Fibroblast of lung (primary cell): ENCODE results near the gene LAP3. TPM values are rescaled to one million over a fixed set of nuclear protein-coding genes. Genes with fewer than 3 reads are reported as not detected.

Experiments
- DNase-seq, 2 donors: peaks; one replicate each; pipeline versions ENCODE4 v3.0.0 to v3.0.0-alpha.2; 2010; ENCODE audit warnings: low read depth in 2 of 2
- H2AFZ ChIP-seq: 2 replicates; pipeline ENCODE4 v1.5.1; 2012; ENCODE audit warnings: low read length, control low read depth, inconsistent platforms
- H3K27ac ChIP-seq: 2 replicates; pipeline ENCODE4 v1.5.1; 2011; ENCODE audit warnings: low read length, control low read depth; ENCODE audit not compliant: insufficient read depth
- H3K27me3 ChIP-seq: 2 replicates; pipeline ENCODE4 v1.5.1; 2011; ENCODE audit warnings: mild to moderate bottlenecking, low read length; ENCODE audit not compliant: control insufficient read depth, insufficient read depth
- H3K36me3 ChIP-seq: 2 replicates; pipeline ENCODE4 v1.5.1; 2011; ENCODE audit warnings: low read length; ENCODE audit not compliant: control insufficient read depth, insufficient read depth
- H3K4me1 ChIP-seq: 2 replicates; pipeline ENCODE4 v1.5.1; 2011; ENCODE audit warnings: low read length; ENCODE audit not compliant: control insufficient read depth, insufficient read depth; ENCODE audit errors: extremely low read depth
- H3K4me2 ChIP-seq: 2 replicates; pipeline ENCODE4 v1.5.1; 2011; ENCODE audit warnings: low read length, control low read depth; ENCODE audit not compliant: insufficient read depth; ENCODE audit errors: extremely low read depth
- H3K4me3 ChIP-seq, 4 experiments: fragments of 200-600 bp in 1 of 4; sonication (generic) in 1 of 4; replicated peaks in 1 of 4; 2 replicates each; pipeline ENCODE4 v1.5.1; 2011 to 2016; ENCODE audit warnings: low read length in 4 of 4, low read depth in 3 of 4, mild to moderate bottlenecking in 3 of 4, control low read depth in 2 of 4, inconsistent platforms in 1 of 4, mixed read lengths in 1 of 4; ENCODE audit not compliant: insufficient read depth in 1 of 4; ENCODE audit errors: control extremely low read depth in 1 of 4
- H3K79me2 ChIP-seq: 2 replicates; pipeline ENCODE4 v1.5.1; 2012; ENCODE audit warnings: mild to moderate bottlenecking, low read length, inconsistent platforms; ENCODE audit not compliant: control insufficient read depth, insufficient read depth
- H3K9ac ChIP-seq: 2 replicates; pipeline ENCODE4 v1.5.1; 2011; ENCODE audit warnings: mild to moderate bottlenecking, low read length, control low read depth; ENCODE audit not compliant: insufficient read depth
- H3K9me3 ChIP-seq: 2 replicates; pipeline ENCODE4 v1.5.1; 2012; ENCODE audit warnings: low read depth, low read length; ENCODE audit not compliant: control insufficient read depth, insufficient read depth
- H4K20me1 ChIP-seq: 2 replicates; pipeline ENCODE4 v1.5.1; 2011; ENCODE audit warnings: low read length; ENCODE audit not compliant: control insufficient read depth, insufficient read depth; ENCODE audit errors: extremely low read depth
- EZH2 ChIP-seq: IDR thresholded peaks from 2 replicates; pipeline ENCODE4 v1.5.1; 2012; ENCODE audit warnings: low read length, control low read depth, mild to moderate bottlenecking; ENCODE audit errors: missing control alignments
- polyA plus RNA-seq, 2 donors: library from polyadenylated mRNA; depleted of rRNA in 1 of 2; stranded (reverse) in 1 of 2; unstranded in 1 of 2; fragments of >200 nt; gene quantifications; 2 replicates each; pipeline ENCODE4 v1.2.1, GENCODE V29; 2011 to 2012; ENCODE audit warnings: missing spikeins in 1 of 2
- total RNA-seq: library from RNA; depleted of rRNA; stranded (reverse); fragments of >200 nt; gene quantifications from 2 replicates; pipeline ENCODE4 v1.2.1, GENCODE V29; 2014
- TF ChIP-seq, protein P1 (sequence below), 2 donors: IDR thresholded peaks in 1 of 2; conservative IDR thresholded peaks in 1 of 2; 1 replicate in 1 of 2; 2 replicates in 1 of 2; pipeline ENCODE4 v1.5.1; 2011 to 2012; ENCODE audit warnings: low read length in 2 of 2, control low read depth in 1 of 2, inconsistent platforms in 1 of 2, low read depth in 1 of 2, mild to moderate bottlenecking in 1 of 2

LAP3 gene
- total and polyA plus RNA-seq, 2 donors (not counting 1 experiment from before 2014, with no cell fraction given) = 80.8 to 116 TPM

DNA sequence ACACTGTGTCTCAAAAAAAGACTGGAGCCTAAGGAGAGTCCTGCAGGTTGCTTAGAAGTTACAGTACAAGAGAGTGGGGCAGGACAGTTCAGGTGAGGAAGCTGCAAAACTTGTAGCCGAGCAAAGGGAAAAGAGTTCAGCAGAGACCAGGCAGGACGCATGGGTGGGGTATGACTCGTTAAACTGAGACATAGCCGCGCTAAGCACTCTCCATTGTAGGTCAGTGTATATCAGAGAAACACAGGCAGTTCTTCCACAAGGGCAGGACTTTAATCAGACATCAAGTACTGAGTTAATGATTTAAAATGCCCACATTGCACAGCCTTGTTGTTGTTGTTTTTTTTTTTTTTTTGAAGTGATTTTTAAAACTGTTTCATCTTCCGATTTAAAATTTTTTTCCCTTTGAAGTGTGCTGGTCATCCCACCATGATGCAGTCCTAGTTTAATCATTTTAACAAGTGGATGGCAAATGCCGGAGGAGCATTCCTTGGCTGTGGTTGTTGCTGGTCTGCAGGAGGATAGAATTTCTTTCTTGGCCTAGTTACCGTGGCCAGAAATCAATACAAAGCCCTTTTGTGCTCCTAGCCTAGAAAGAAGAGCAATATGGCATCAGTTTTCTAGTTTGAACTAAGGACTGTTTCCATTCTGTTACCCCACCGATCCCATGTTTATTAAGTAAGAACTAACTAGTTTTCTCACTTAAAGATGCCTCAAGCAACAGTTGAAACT is 10.3 kb downstream of the LAP3 start:
- Histone ChIP-seq H2AFZ (no peak overlapping the region), H3K4me1 (no peaks in the 10 kb centered on the region), H3K9me3 (no peaks in the 10 kb centered on the region), H3K27ac (no peak overlapping the region), H3K4me3 (no peak overlapping the region), H3K27me3 (no peaks in the 10 kb centered on the region), H3K79me2 (no peaks in the 10 kb centered on the region), H3K36me3 (peaks cover 9% of the 10 kb centered on the region), H3K9ac (no peak overlapping the region), H3K4me2 (no peak overlapping the region), H4K20me1 (no peaks in the 10 kb centered on the region)
- TF ChIP-seq, protein P1, sequence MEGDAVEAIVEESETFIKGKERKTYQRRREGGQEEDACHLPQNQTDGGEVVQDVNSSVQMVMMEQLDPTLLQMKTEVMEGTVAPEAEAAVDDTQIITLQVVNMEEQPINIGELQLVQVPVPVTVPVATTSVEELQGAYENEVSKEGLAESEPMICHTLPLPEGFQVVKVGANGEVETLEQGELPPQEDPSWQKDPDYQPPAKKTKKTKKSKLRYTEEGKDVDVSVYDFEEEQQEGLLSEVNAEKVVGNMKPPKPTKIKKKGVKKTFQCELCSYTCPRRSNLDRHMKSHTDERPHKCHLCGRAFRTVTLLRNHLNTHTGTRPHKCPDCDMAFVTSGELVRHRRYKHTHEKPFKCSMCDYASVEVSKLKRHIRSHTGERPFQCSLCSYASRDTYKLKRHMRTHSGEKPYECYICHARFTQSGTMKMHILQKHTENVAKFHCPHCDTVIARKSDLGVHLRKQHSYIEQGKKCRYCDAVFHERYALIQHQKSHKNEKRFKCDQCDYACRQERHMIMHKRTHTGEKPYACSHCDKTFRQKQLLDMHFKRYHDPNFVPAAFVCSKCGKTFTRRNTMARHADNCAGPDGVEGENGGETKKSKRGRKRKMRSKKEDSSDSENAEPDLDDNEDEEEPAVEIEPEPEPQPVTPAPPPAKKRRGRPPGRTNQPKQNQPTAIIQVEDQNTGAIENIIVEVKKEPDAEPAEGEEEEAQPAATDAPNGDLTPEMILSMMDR (conservative IDR thresholded peaks at IDR 0.05 in 1 of 2, IDR thresholded peaks at IDR 0.05 in 1 of 2; ENCODE audit: low read depth in 1 of 2, low read length in 2 of 2) = no peak
- no peak for TF ChIP-seq EZH2
- DNase-seq = no peak

DNA sequence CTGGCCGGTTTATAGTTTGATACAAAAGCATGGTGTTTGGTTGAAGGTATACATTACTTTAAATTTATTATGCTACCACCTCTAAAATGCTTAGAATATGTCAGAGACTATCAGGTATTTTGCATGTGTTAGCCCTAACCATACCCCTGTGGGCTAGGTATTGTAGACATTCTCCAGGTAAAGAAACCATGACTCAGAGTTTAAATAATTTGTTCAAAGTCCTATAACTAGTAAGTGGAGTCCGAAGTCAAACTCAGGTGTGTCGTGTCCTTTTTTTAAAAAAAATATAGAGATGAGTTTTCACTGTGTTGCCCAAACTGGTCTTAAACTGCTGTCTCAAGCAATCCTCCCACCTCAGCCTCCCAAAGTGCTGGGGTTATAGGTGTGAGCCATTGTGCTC is 12.4 kb downstream of the LAP3 start:
- H3K36me3 ChIP-seq = peaks cover 7% of the 10 kb centered on the region
- H3K9me3 ChIP-seq = no peaks in the 10 kb centered on the region
- no peaks in the 10 kb centered on the region for H3K79me2 ChIP-seq
- no peak overlapping the region for H3K9ac ChIP-seq
- no peaks in the 10 kb centered on the region for H4K20me1 ChIP-seq
- no peak overlapping the region for H3K27ac ChIP-seq
- no peak overlapping the region for H3K4me2 ChIP-seq
- DNase-seq = no peak
- no peak overlapping the region for H3K4me3 ChIP-seq
- TF ChIP-seq EZH2 = no peak
- TF ChIP-seq, protein P1 (conservative IDR thresholded peaks at IDR 0.05 in 1 of 2, IDR thresholded peaks at IDR 0.05 in 1 of 2; ENCODE audit: low read depth in 1 of 2, low read length in 2 of 2) = no peak
- H3K4me1 ChIP-seq = no peaks in the 10 kb centered on the region
- no peak overlapping the region for H2AFZ ChIP-seq
- H3K27me3 ChIP-seq = no peaks in the 10 kb centered on the region

DNA sequence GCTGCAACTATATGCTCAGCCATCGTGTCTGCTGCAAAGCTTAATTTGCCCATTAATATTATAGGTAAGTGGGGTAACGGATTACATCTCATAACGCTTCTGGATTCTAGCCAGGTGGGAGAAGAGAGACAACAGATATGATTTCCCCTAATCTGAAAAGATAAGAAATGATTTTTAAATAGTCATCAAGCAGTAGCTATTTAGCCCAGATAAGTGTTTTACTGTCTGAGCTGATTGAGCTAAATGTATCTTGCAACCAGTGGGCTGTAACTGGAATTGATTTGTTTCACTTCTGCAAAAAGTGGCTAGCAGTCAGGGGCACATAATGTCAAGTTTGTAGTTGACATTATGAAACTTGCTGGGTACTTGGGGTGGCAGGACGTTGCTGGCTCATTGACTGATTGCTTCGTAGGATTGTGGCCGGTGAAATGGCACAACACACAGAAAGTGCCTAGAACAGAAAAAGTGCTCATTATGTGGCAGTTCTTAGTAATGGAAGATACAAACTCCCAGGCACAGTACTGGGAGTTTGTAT is 18.5 kb downstream of the LAP3 start:
- H3K27me3 ChIP-seq = no peaks in the 10 kb centered on the region

More for the DNA sequence above, 18.5 kb downstream of the LAP3 start:
- Histone ChIP-seq H3K4me3 (no peak overlapping the region), H3K79me2 (no peaks in the 10 kb centered on the region), H3K36me3 (peaks cover 2% of the 10 kb centered on the region), H3K4me1 (no peaks in the 10 kb centered on the region), H3K9me3 (no peaks in the 10 kb centered on the region), H3K4me2 (no peak overlapping the region), H3K9ac (no peak overlapping the region), H2AFZ (no peak overlapping the region), H3K27ac (no peak overlapping the region), H4K20me1 (no peaks in the 10 kb centered on the region)
- TF ChIP-seq, protein P1 (conservative IDR thresholded peaks at IDR 0.05 in 1 of 2, IDR thresholded peaks at IDR 0.05 in 1 of 2; ENCODE audit: low read depth in 1 of 2, low read length in 2 of 2) = no peak
- TF ChIP-seq EZH2 = no peak
- no peak for DNase-seq
